NOMO-1 treated with dmso at 0.1 percent for 144 hours (cell line): ENCODE results near the gene CHRNB4.
"Not testable (repeated sequence)": the region's sequence is repeated elsewhere in the genome, so short reads cannot be mapped to it uniquely, and the experiment has no call there.

Experiments
- DNase-seq: peaks from one replicate; lab custom pipeline; 2025; ENCODE audit not compliant: unreplicated experiment; lab: John Stamatoyannopoulos, UW

Gene CHRNB4, protein sequence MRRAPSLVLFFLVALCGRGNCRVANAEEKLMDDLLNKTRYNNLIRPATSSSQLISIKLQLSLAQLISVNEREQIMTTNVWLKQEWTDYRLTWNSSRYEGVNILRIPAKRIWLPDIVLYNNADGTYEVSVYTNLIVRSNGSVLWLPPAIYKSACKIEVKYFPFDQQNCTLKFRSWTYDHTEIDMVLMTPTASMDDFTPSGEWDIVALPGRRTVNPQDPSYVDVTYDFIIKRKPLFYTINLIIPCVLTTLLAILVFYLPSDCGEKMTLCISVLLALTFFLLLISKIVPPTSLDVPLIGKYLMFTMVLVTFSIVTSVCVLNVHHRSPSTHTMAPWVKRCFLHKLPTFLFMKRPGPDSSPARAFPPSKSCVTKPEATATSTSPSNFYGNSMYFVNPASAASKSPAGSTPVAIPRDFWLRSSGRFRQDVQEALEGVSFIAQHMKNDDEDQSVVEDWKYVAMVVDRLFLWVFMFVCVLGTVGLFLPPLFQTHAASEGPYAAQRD

GRCh38 chr15:78641102-78641748, at the start of gene CHRNB4:
Gene CHRNB4, minus strand, starts transcription at chr15:78641210. Its CDS starts 77 bp downstream, at chr15:78641133.
- no peak for DNase-seq

GRCh38 chr15:78689626-78690025, 48.6 kb upstream of the CHRNB4 start:
- DNase-seq, result no peak

DNA sequence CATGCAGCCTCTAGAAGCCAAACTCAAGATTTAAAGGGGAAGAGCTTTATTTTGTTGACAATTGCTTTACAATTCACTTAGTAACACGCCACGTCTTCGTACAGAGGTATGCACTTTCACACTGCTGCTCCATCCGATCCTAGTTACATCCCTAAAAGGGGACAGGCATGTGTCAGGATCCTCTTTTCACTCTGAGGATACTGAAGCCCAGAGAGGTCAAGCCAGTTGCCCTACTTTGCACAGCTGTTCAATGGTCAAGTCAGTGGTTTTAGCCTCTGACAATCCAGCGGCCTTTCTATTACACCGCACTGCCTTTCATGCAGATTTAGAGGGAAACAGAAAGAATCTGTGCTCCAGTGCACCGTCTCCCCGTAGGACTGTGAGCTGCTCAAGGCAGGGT, 44.9 kb upstream of the CHRNB4 start:
- no peak for DNase-seq

DNA sequence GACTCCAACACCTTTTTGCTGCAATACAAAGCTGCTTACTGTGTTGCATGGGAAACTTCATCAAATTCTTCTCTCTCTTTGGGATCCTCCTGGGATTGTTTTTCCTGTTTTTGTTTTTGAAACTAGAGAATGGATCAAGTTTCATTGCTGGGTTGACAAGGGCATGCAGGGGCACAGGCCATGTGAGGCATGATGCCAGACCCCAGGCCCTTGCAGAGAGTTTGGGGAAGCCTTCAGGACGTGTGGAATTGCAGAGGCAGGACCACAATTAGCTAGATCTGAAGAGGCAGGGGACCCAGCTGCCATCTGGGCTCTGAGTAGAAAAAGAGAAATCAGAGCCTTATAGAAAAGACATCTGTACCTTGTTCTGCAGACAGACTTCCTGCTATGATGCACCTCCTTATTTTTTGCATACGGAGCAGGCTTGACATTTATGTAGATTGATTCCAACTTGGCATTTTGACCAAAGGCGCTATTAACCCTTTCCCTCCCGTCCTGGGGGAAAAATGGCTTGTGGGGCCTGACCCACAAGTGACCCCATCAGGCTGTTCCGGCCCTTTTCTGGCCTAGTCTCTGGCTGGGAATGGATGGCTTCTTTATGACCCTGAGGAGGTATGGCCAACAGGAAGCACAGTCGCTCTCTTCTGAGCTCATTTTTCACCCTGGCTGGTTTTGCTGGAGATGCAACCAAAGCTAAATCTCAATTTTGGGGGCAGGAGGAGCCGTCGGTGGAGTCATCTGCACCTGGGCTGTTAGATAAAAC, 44.3 kb upstream of the CHRNB4 start:
- no peak for DNase-seq

GRCh38 chr15:78684657-78685056, 43.6 kb upstream of the CHRNB4 start:
- DNase-seq, result no peak

- DNase-seq, result not testable (repeated sequence)
Observed at GRCh38 chr15:78683599-78683998, 42.6 kb upstream of the CHRNB4 start.

- no peak for DNase-seq
Observed at GRCh38 chr15:78682693-78683410, 41.8 kb upstream of the CHRNB4 start.

GRCh38 chr15:78682004-78682651, 41.1 kb upstream of the CHRNB4 start:
- DNase-seq, result peak; percentile 6

DNA sequence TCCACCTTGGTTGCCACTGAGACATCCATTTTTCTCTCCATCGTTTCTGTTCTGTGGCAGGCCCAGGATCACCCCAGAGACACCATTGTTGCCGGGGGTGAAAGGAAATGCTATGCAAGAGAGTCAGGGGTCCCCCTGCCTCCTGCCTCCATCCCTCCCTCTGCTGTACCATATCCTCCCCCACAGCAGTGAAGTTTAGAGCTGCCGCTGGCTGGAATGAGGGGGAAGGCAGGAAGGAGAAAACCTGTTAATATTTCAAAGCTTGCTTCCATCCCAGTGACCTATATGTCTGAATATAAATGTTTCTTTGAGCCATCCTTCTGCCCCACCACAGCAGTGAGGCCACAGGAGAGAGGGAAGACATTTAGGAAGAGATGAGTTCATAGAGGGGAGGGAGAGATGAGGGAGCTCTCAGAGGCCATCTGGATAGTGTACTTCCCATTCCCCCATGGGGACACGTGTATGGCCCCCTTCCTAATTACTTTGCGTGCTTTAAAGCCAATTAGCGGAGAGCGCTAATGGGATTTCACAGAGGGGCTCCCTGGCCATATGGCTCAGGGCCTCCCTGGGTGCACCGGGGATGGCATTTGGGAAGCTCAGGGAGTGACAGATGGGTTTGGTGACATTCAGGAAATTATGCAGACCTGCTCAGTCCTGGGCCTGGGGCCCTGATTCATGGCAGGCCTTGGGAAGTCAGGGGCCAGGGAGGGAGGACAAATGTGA, 40.4 kb upstream of the CHRNB4 start:
- no peak for DNase-seq

GRCh38 chr15:78680431-78681075, 39.5 kb upstream of the CHRNB4 start:
- DNase-seq, result peak; percentile 22

DNA sequence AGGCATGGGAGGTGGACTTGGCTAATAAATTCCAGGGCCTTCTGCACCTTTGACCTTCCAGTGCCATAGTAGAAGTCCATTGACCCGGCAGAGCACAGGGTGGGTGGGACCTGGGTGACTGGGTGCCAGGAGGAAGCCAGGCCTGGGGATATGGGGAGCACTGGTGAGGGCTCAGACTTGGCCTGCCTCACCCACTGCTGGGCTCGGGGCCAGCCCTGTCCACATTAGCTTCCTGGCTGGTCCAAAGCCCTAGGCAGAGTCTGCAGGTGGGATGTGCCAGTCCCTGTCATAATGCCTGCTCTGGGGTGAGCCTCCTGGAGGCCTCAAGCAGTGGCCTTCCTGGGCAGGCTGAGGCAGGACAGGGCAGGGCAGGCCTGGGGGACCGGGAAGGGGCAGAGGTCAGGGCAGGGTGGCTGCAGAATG, 38.1 kb upstream of the CHRNB4 start:
- no peak for DNase-seq

- no peak for DNase-seq
Observed at GRCh38 chr15:78676424-78677110, 35.6 kb upstream of the CHRNB4 start.

- no peak for DNase-seq
Observed at GRCh38 chr15:78675617-78676360, 34.8 kb upstream of the CHRNB4 start.

GRCh38 chr15:78675206-78675605, 34.2 kb upstream of the CHRNB4 start:
- no peak for DNase-seq

GRCh38 chr15:78673917-78674444, 33.0 kb upstream of the CHRNB4 start:
- no peak for DNase-seq

GRCh38 chr15:78673476-78673875, 32.5 kb upstream of the CHRNB4 start:
- no peak for DNase-seq

DNA sequence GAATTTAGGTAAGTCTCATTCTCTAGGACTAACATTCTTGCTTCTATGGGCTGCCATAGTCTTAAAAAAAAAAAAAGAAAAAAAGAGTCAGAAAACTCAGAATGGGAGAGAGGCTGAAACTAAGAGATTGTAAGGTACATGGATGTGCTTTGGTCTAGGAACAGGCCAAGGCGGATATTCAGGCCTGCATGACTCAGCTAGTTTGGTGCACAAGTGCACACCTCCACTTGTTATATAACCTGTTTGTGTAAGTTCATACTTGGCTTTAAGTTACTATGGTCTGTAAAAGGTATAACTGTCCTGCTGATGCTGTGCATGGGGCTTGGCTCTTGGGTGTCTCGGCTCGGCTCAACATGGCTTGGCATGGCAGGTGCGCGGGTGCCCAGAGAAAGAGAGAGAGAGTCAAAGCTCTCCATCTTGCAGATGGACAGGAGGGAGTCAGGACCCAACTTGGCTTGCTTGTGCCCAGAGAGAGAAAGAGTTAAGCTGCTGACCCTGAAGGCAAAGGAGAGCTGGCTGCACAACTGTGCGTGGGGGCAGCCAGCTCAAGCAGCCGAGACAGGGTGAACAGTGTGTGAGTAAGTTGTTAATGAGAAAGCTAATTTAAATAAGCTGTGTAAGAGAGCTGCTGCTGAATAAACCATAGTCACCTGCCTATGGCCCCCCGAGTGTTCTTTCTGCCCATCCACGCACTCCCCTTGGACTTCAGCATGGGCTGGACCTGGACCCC, 31.4 kb upstream of the CHRNB4 start:
- no peak for DNase-seq
